WERI-Rb-1 (cell line): ENCODE results near the gene ERGIC1.

Source experiments
- DNase-seq: peaks from one replicate; pipeline ENCODE4 v3.0.0-alpha.2; 2020
- H3K27ac ChIP-seq: fragments of 250-450 bp; sonication (Bioruptor Pico); 2 replicates; pipeline ENCODE4 v1.5.1; 2020; ENCODE audit warnings: mild to moderate bottlenecking, moderate library complexity
- H3K27me3 ChIP-seq: fragments of 250-450 bp; sonication (Bioruptor Pico); 2 replicates; pipeline ENCODE4 v1.5.1; 2021; ENCODE audit warnings: mild to moderate bottlenecking, low read depth, moderate library complexity; ENCODE audit not compliant: insufficient read depth, severe bottlenecking
- H3K36me3 ChIP-seq: fragments of 250-450 bp; sonication (Bioruptor Pico); 2 replicates; pipeline ENCODE4 v1.5.1; 2020; ENCODE audit warnings: mild to moderate bottlenecking, moderate library complexity
- H3K4me3 ChIP-seq: 2 replicates; pipeline ENCODE4 v1.5.1; 2011; ENCODE audit warnings: low read depth, mild to moderate bottlenecking, control low read depth, low read length
- H3K9me3 ChIP-seq: fragments of 250-450 bp; sonication (Bioruptor Pico); 2 replicates; pipeline ENCODE4 v1.5.1; 2021; ENCODE audit warnings: mild to moderate bottlenecking, moderate library complexity; ENCODE audit not compliant: severe bottlenecking
- TF ChIP-seq, protein P1 (sequence below): IDR thresholded peaks from 2 replicates; pipeline ENCODE4 v1.5.1; 2011; ENCODE audit warnings: low read depth, mild to moderate bottlenecking, control low read depth, inconsistent platforms, low read length

The ERGIC1 gene

DNA sequence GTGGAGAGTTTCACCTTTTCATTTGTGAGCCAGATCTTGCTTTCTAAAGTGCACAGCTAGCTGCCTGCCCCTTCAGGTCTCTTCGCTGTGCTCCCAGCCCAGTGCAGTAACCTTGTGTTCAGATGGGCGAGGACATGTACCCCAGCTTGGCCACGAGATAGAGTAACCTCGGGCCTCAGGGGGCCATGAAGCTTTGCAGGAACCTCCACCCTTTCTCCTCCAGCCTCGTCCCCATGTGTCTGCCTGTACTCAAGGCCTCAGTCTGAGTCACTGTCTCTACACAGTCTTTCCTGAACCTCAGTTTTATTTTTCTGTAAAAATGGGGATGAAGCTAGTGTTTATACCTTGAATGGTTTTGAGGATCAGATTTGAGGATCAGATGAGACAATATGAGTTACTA lies 37.9 kb downstream of the ERGIC1 start:
- TF ChIP-seq, protein P1, sequence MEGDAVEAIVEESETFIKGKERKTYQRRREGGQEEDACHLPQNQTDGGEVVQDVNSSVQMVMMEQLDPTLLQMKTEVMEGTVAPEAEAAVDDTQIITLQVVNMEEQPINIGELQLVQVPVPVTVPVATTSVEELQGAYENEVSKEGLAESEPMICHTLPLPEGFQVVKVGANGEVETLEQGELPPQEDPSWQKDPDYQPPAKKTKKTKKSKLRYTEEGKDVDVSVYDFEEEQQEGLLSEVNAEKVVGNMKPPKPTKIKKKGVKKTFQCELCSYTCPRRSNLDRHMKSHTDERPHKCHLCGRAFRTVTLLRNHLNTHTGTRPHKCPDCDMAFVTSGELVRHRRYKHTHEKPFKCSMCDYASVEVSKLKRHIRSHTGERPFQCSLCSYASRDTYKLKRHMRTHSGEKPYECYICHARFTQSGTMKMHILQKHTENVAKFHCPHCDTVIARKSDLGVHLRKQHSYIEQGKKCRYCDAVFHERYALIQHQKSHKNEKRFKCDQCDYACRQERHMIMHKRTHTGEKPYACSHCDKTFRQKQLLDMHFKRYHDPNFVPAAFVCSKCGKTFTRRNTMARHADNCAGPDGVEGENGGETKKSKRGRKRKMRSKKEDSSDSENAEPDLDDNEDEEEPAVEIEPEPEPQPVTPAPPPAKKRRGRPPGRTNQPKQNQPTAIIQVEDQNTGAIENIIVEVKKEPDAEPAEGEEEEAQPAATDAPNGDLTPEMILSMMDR: no peak
- no peaks in the 10 kb centered on the region for H3K27me3 ChIP-seq
- H3K9me3 ChIP-seq: no peaks in the 10 kb centered on the region
- H3K36me3 ChIP-seq: no peaks in the 10 kb centered on the region
- no peak overlapping the region for H3K27ac ChIP-seq
- no peak for DNase-seq
- H3K4me3 ChIP-seq: no peak overlapping the region

DNA sequence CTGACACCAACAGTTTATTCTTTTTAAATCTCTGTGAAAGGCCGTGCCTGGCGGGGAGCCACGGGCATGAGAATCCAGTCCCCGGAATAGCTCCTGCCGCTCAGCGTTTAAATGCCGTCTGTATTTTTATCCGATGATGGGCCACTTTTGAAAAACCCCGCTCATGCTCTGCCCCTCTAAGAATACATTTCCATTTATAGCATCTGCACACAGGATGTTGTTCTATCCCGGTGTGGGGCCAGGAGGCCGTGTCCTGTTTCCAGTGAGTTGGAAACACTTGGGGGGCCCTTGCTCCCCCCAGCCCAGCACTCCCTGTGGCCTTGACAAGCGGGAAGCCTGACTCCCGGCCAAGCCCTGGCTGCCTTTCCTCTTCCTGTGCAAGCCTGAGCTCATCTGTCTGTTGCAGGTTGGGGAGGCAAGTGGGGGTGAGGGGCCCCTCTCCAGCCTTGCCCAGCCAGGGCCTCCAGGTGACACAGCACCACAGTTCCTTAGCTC lies 39.0 kb downstream of the ERGIC1 start:
- no peak for DNase-seq
- no peaks in the 10 kb centered on the region for H3K27me3 ChIP-seq
- TF ChIP-seq, protein P1: no peak
- H3K9me3 ChIP-seq: no peaks in the 10 kb centered on the region
- H3K27ac ChIP-seq: no peak overlapping the region
- no peaks in the 10 kb centered on the region for H3K36me3 ChIP-seq
- H3K4me3 ChIP-seq: no peak overlapping the region

DNA sequence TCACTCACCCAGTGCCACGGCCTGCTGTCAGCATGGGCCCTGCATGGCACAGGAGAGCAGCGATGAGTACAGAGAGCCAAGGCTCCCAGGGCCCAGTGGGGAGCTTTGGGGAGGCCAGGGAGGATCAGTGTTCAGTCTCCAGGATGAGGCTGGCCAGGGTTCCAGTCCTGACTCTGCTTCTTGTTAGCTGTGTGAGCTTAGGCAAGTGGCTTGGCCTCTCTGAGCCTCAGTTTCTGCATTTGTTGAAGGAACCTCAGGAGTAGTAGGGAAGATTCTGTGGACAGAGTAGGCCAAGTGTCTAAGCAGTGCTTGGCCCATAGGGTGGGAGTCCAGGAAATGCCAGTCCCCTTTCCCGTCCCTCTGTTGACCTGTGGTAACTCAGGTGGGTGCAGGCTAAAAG lies 39.5 kb downstream of the ERGIC1 start:
- TF ChIP-seq, protein P1: no peak
- H3K36me3 ChIP-seq: no peaks in the 10 kb centered on the region
- no peak for DNase-seq
- no peak overlapping the region for H3K4me3 ChIP-seq
- no peaks in the 10 kb centered on the region for H3K9me3 ChIP-seq
- H3K27me3 ChIP-seq: no peaks in the 10 kb centered on the region
- no peak overlapping the region for H3K27ac ChIP-seq

DNA sequence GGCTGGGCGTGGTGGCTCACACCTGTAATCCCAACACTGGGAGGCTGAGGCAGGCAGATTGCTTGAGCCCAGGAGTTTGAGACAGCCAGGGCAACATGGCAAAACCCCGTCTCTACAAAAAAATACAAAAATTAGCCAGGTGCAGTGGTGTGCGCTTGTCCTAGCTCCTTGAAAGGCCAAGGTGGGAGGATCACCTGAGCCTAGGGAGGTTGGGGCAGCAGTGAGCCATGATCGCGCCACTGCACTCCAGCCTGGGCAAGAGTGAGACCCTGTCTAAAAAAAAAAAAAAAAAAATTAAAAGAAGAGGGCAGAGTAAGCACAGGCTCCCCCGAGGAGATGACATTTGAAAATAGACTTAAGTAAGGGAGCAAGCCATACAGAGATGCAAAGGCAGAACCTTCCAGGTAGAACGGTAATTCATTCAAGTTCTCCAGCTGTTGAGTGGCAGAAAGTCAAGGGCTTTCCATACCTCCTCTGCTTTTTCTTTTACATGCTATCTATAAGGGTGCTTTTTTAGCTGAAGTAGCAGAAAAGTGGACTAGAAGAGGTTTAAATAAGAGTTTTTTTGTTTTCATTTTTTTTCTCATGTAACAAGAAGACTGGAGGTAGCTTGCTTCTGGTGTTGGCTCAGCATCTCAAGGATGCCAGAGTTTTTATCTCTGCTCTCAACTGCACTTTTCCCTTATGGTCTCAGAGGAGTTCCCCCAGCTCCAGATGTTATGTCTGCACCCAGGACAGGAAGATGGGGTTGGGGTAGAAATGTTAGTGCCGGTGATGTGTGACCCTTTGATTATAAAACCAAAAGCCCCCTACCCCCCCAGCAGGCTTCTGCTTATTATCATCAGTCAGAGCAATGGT lies 40.8 kb downstream of the ERGIC1 start:
- H3K36me3 ChIP-seq: no peaks in the 10 kb centered on the region
- H3K27me3 ChIP-seq: no peaks in the 10 kb centered on the region
- H3K9me3 ChIP-seq: no peaks in the 10 kb centered on the region
- no peak overlapping the region for H3K27ac ChIP-seq
- no peak for DNase-seq
- TF ChIP-seq, protein P1: no peak
- H3K4me3 ChIP-seq: no peak overlapping the region

DNA sequence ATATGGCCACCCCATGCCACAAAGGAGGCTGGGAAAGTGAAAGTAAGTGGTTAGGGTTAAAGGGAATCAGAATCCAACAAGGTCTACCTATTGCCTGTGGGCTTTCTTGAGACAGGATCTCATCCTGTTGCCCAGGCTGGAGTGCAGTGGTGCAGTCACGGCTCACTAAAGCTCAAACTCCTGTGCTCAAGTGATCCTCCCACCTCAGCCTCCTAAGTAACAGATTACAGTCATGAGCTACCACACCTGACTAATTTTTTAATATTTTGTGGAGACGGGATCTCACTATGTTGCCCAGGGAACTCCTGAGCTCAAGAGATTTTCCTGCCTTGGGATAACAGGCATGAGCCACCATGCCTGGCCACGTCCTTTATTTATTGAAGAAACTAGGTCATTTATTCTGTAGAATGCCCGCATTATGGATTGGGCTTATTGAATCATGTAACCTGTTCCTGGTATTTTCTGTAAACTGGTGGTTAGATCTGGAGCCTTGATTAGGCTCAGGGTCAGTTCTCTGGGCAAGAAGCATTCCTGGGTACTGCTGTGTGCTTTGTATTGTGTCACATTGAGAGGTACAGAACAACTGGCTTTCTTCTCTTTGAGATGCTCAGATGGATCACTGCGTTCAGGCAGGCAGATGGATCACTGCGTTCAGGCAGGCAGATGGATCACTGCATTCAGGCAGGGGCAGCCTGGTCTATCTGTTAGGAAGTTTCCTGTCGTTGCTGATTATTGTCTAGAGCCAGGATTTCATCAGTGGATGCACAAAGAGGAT lies 41.6 kb downstream of the ERGIC1 start:
- H3K9me3 ChIP-seq: no peaks in the 10 kb centered on the region
- TF ChIP-seq, protein P1: no peak
- no peak overlapping the region for H3K4me3 ChIP-seq
- H3K36me3 ChIP-seq: no peaks in the 10 kb centered on the region
- peak overlapping the region; percentile 7 for H3K27ac ChIP-seq
- DNase-seq: peak; percentile 63
- H3K27me3 ChIP-seq: no peaks in the 10 kb centered on the region
